ENCODE data around the gene FAM117B. TPM values are rescaled to one million over a fixed set of nuclear protein-coding genes. Genes with fewer than 3 reads are reported as not detected.

The FAM117B gene
- total RNA-seq, 2 donors from 2014 or later = 32.1 to 34.0 TPM

DNA sequence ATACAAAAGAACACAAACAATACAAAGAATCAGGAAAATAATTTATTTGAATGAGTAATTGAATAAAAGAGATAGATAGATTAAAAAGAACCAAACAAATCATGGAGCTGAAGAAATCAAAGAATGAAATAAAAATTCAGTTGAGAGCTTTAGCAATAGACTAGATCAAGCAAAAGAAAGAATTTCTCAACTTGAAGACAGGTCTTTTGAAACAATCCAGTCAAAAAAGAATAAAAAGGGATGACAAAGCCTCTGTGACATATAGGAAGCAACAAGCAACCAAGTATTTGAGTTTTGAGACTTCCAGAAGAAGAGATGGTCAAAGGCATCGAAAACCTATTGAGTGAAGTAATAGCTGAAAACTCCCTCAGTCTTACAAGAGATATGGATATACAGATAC lies 108.8 kb downstream of the FAM117B start:
- TF ChIP-seq, protein P1, sequence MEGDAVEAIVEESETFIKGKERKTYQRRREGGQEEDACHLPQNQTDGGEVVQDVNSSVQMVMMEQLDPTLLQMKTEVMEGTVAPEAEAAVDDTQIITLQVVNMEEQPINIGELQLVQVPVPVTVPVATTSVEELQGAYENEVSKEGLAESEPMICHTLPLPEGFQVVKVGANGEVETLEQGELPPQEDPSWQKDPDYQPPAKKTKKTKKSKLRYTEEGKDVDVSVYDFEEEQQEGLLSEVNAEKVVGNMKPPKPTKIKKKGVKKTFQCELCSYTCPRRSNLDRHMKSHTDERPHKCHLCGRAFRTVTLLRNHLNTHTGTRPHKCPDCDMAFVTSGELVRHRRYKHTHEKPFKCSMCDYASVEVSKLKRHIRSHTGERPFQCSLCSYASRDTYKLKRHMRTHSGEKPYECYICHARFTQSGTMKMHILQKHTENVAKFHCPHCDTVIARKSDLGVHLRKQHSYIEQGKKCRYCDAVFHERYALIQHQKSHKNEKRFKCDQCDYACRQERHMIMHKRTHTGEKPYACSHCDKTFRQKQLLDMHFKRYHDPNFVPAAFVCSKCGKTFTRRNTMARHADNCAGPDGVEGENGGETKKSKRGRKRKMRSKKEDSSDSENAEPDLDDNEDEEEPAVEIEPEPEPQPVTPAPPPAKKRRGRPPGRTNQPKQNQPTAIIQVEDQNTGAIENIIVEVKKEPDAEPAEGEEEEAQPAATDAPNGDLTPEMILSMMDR (conservative IDR thresholded peaks at IDR 0.05) = no peak

GRCh38 chr2:202749477-202749876 lies 114.7 kb downstream of the FAM117B start:
- Mint-ChIP-seq H3K4me1 (no peaks in the 10 kb centered on the region), H3K36me3 (ENCODE audit: low read depth) (peaks cover 40% of the 10 kb centered on the region), H3K4me3 (no peak overlapping the region), H3K9me3 (peaks cover 14% of the 10 kb centered on the region), H3K27ac (no peak overlapping the region), H3K27me3 (ENCODE audit: insufficient read depth) (no peaks in the 10 kb centered on the region)
- 95 to 100% methylated on average over 1 to 2 of the region's 2 CpGs for WGBS, 2 experiments (ENCODE audit: insufficient coverage in 1 of 2, insufficient read length in 1 of 2)
- peaks cover 15% of the 10 kb centered on the region for H3K9me3 ChIP-seq (ENCODE audit: control insufficient read depth, low read length)
- H3K36me3 ChIP-seq (ENCODE audit: control insufficient read depth, insufficient read depth, low read length) = peaks cover 4% of the 10 kb centered on the region
- H3K27ac ChIP-seq (ENCODE audit: low read depth, low read length) = no peak overlapping the region
- H3K4me1 ChIP-seq (ENCODE audit: control insufficient read depth, insufficient read depth, low read length) = no peaks in the 10 kb centered on the region
- no peaks in the 10 kb centered on the region for H3K27me3 ChIP-seq (ENCODE audit: control insufficient read depth, insufficient read depth, low read length, poor library complexity, severe bottlenecking)
- H3K9ac ChIP-seq (ENCODE audit: extremely low read depth, low read length, poor library complexity, severe bottlenecking) = no peak overlapping the region
- DNase-seq = no peak
- TF ChIP-seq, protein P1 (conservative IDR thresholded peaks at IDR 0.05) = no peak
- no peak overlapping the region for H3K4me3 ChIP-seq (ENCODE audit: low read length)

More for the DNA sequence above, 108.8 kb downstream of the FAM117B start:
- no peaks in the 10 kb centered on the region for H3K27me3 Mint-ChIP-seq (ENCODE audit: insufficient read depth)
- peaks cover 27% of the 10 kb centered on the region for H3K36me3 ChIP-seq (ENCODE audit: control insufficient read depth, insufficient read depth, low read length)
- no peak overlapping the region for H3K4me3 Mint-ChIP-seq
- no peak for DNase-seq
- peaks cover 25% of the 10 kb centered on the region for H3K9me3 ChIP-seq (ENCODE audit: control insufficient read depth, low read length)
- 82% methylated on average over 1 of the region's 1 CpG; no CpG with 5 or more reads in 1 of the 2 experiments for WGBS, 2 experiments (ENCODE audit: insufficient coverage in 1 of 2, insufficient read length in 1 of 2)
- H3K36me3 Mint-ChIP-seq (ENCODE audit: low read depth) = peaks cover 49% of the 10 kb centered on the region
- no peak overlapping the region for H3K4me3 ChIP-seq (ENCODE audit: low read length)
- no peak overlapping the region for H3K27ac Mint-ChIP-seq
- H3K27ac ChIP-seq (ENCODE audit: low read depth, low read length) = no peak overlapping the region
- H3K9me3 Mint-ChIP-seq = peaks cover 13% of the 10 kb centered on the region
- no peak overlapping the region for H3K9ac ChIP-seq (ENCODE audit: extremely low read depth, low read length, poor library complexity, severe bottlenecking)
- H3K4me1 Mint-ChIP-seq = no peaks in the 10 kb centered on the region
- H3K4me1 ChIP-seq (ENCODE audit: control insufficient read depth, insufficient read depth, low read length) = no peaks in the 10 kb centered on the region
- H3K27me3 ChIP-seq (ENCODE audit: control insufficient read depth, insufficient read depth, low read length, poor library complexity, severe bottlenecking) = no peaks in the 10 kb centered on the region

GRCh38 chr2:202750763-202751427 lies 116.1 kb downstream of the FAM117B start:
- Histone ChIP-seq H3K9me3 (ENCODE audit: control insufficient read depth, low read length) (peaks cover 14% of the 10 kb centered on the region), H3K4me3 (ENCODE audit: low read length) (no peak overlapping the region), H3K27ac (ENCODE audit: low read depth, low read length) (no peak overlapping the region), H3K27me3 (ENCODE audit: control insufficient read depth, insufficient read depth, low read length, poor library complexity, severe bottlenecking) (no peaks in the 10 kb centered on the region), H3K9ac (ENCODE audit: extremely low read depth, low read length, poor library complexity, severe bottlenecking) (no peak overlapping the region), H3K4me1 (ENCODE audit: control insufficient read depth, insufficient read depth, low read length) (no peaks in the 10 kb centered on the region), H3K36me3 (ENCODE audit: control insufficient read depth, insufficient read depth, low read length) (peaks cover 4% of the 10 kb centered on the region)
- Mint-ChIP-seq H3K27ac (no peak overlapping the region), H3K36me3 (ENCODE audit: low read depth) (peaks cover 37% of the 10 kb centered on the region), H3K9me3 (peaks cover 14% of the 10 kb centered on the region), H3K4me3 (no peak overlapping the region), H3K27me3 (ENCODE audit: insufficient read depth) (no peaks in the 10 kb centered on the region), H3K4me1 (no peaks in the 10 kb centered on the region)
- no peak for DNase-seq
- TF ChIP-seq, protein P1 (conservative IDR thresholded peaks at IDR 0.05) = no peak
- 95 to 100% methylated on average over 2 to 3 of the region's 3 CpGs for whole genome bisulfite sequencing, 2 experiments (ENCODE audit: insufficient coverage in 1 of 2, insufficient read length in 1 of 2)
